ENCODE data around the gene EHMT2. TPM values are rescaled to one million over a fixed set of nuclear protein-coding genes. Genes with fewer than 3 reads are reported as not detected.

Gene EHMT2
- total and polyA plus RNA-seq, 2 of the 13 experiments (the other 11 are each of a cell fraction or from before 2014, with no cell fraction given), result 55.2 to 69.2 TPM

DNA sequence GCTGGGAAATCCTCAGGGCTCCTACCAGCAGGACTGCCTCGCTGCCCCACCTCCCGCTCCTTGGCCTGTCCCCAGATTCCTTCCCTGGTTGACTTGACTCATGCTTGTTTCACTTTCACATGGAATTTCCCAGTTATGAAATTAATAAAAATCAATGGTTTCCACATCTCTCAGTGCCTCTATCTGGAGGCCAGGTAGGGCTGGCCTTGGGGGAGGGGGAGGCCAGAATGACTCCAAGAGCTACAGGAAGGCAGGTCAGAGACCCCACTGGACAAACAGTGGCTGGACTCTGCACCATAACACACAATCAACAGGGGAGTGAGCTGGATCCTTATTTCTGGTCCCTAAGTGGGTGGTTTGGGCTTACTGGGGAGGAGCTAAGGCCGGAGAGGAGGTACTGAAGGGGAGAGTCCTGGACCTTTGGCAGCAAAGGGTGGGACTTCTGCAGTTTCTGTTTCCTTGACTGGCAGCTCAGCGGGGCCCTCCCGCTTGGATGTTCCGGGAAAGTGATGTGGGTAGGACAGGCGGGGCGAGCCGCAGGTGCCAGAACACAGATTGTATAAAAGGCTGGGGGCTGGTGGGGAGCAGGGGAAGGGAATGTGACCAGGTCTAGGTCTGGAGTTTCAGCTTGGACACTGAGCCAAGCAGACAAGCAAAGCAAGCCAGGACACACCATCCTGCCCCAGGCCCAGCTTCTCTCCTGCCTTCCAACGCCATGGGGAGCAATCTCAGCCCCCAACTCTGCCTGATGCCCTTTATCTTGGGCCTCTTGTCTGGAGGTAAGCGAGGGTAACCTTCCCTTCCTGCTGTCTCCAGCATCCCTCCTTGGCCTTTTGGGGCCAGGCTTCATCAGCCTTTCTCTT lies 48.2 kb upstream of the EHMT2 start, which contains the start of gene CFB (continued):
- no peak for TF ChIP-seq TERF1 (CRISPR knock-in tag; IDR thresholded peaks at IDR 0.05)
- peak; percentile 75; the same call in 1 of the 2 replicates for TF ChIP-seq ZNF703 (CRISPR knock-in tag; IDR thresholded peaks at IDR 0.05; ENCODE audit: borderline replicate concordance)
- TF ChIP-seq ZFP91 (CRISPR knock-in tag; IDR thresholded peaks at IDR 0.05; ENCODE audit: borderline replicate concordance), result peak; percentile 72; the same call in 1 of the 2 replicates
- TF ChIP-seq, protein P1, sequence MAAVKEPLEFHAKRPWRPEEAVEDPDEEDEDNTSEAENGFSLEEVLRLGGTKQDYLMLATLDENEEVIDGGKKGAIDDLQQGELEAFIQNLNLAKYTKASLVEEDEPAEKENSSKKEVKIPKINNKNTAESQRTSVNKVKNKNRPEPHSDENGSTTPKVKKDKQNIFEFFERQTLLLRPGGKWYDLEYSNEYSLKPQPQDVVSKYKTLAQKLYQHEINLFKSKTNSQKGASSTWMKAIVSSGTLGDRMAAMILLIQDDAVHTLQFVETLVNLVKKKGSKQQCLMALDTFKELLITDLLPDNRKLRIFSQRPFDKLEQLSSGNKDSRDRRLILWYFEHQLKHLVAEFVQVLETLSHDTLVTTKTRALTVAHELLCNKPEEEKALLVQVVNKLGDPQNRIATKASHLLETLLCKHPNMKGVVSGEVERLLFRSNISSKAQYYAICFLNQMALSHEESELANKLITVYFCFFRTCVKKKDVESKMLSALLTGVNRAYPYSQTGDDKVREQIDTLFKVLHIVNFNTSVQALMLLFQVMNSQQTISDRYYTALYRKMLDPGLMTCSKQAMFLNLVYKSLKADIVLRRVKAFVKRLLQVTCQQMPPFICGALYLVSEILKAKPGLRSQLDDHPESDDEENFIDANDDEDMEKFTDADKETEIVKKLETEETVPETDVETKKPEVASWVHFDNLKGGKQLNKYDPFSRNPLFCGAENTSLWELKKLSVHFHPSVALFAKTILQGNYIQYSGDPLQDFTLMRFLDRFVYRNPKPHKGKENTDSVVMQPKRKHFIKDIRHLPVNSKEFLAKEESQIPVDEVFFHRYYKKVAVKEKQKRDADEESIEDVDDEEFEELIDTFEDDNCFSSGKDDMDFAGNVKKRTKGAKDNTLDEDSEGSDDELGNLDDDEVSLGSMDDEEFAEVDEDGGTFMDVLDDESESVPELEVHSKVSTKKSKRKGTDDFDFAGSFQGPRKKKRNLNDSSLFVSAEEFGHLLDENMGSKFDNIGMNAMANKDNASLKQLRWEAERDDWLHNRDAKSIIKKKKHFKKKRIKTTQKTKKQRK (IDR thresholded peaks at IDR 0.05; ENCODE audit: low read length), result no peak
- no peak; the same call in 1 of the 2 replicates for TF ChIP-seq GZF1 (CRISPR knock-in tag; IDR thresholded peaks at IDR 0.05)
- TF ChIP-seq RARA (CRISPR knock-in tag; IDR thresholded peaks at IDR 0.05), result peak; percentile 89
- TF ChIP-seq NR3C1 (CRISPR knock-in tag; IDR thresholded peaks at IDR 0.05), result 0 out of 2 replicates have a peak, but pooled peaks have one; percentile 24
- TF ChIP-seq ZNF446 (CRISPR knock-in tag; IDR thresholded peaks at IDR 0.05), result no peak
- TF ChIP-seq, protein P2, sequence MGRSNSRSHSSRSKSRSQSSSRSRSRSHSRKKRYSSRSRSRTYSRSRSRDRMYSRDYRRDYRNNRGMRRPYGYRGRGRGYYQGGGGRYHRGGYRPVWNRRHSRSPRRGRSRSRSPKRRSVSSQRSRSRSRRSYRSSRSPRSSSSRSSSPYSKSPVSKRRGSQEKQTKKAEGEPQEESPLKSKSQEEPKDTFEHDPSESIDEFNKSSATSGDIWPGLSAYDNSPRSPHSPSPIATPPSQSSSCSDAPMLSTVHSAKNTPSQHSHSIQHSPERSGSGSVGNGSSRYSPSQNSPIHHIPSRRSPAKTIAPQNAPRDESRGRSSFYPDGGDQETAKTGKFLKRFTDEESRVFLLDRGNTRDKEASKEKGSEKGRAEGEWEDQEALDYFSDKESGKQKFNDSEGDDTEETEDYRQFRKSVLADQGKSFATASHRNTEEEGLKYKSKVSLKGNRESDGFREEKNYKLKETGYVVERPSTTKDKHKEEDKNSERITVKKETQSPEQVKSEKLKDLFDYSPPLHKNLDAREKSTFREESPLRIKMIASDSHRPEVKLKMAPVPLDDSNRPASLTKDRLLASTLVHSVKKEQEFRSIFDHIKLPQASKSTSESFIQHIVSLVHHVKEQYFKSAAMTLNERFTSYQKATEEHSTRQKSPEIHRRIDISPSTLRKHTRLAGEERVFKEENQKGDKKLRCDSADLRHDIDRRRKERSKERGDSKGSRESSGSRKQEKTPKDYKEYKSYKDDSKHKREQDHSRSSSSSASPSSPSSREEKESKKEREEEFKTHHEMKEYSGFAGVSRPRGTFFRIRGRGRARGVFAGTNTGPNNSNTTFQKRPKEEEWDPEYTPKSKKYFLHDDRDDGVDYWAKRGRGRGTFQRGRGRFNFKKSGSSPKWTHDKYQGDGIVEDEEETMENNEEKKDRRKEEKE (IDR thresholded peaks at IDR 0.05), result no peak
- no peak for TF ChIP-seq PRDM4 (CRISPR knock-in tag; IDR thresholded peaks at IDR 0.05; ENCODE audit: borderline replicate concordance)
- TF ChIP-seq, protein P3, sequence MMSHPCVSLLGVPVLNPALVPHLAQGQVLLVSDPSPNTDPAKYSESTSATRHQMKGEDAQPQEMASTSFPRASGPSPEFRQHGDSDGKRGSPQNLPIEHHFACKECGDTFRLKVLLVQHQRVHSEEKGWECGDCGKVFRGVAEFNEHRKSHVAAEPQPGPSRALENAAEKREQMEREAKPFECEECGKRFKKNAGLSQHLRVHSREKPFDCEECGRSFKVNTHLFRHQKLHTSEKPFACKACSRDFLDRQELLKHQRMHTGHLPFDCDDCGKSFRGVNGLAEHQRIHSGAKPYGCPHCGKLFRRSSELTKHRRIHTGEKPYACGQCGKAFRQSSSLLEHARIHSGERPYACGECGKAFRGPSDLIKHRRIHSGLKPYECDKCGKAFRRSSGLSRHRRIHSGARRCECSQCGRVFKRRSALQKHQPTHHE (CRISPR knock-in tag; IDR thresholded peaks at IDR 0.05; ENCODE audit: borderline replicate concordance), result peak; percentile 34; the same call in 1 of the 2 replicates
- peak; percentile 42; the same call in 1 of the 2 replicates for TF ChIP-seq ZNF652 (CRISPR knock-in tag; IDR thresholded peaks at IDR 0.05; ENCODE audit: borderline replicate concordance, low read depth)

Measured in HepG2 (cell line).